Breast epithelium (tissue), 4 donors: ENCODE results near the gene CENPP. TPM values are rescaled to one million over a fixed set of nuclear protein-coding genes. Genes with fewer than 3 reads are reported as not detected.

ENCODE experiments used
- DNase-seq, 2 donors: peaks; one replicate each; pipeline ENCODE4 v3.0.0-alpha.2; 2019; ENCODE audit warnings: low spot score in 2 of 2
- H3K27ac ChIP-seq, 2 donors: fragments of 200-600 bp; sonication (generic) in 1 of 2; one replicate each; pipeline ENCODE4 v1.5.1; 2016 to 2019; ENCODE audit warnings: mild to moderate bottlenecking in 1 of 2
- H3K27me3 ChIP-seq, 2 donors: fragments of 200-600 bp; sonication (generic) in 1 of 2; one replicate each; pipeline versions ENCODE4 v1.5.1 to v1.6.0; 2017 to 2019; ENCODE audit warnings: control low read depth in 1 of 2, mild to moderate bottlenecking in 1 of 2
- H3K36me3 ChIP-seq: fragments of 200-600 bp; one replicate; pipeline ENCODE4 v1.5.1; 2019
- H3K4me1 ChIP-seq, 2 donors: fragments of 200-600 bp; sonication (generic); one replicate each; pipeline ENCODE4 v1.5.1; 2016 to 2019; ENCODE audit warnings: control low read depth in 1 of 2
- H3K4me3 ChIP-seq, 3 donors: fragments of 200-600 bp; sonication (generic); 1 replicate in 2 of 3; 2 replicates in 1 of 3; pipeline ENCODE4 v1.5.1; 2016 to 2019; ENCODE audit warnings: mild to moderate bottlenecking in 3 of 3, moderate library complexity in 2 of 3
- H3K9me3 ChIP-seq, 2 donors: fragments of 200-600 bp; sonication (generic) in 1 of 2; one replicate each; pipeline ENCODE4 v1.5.1; 2016 to 2019; ENCODE audit warnings: control low read depth in 1 of 2
- CTCF ChIP-seq, 3 donors: fragments of 450-650 bp; IDR thresholded peaks; one replicate each; pipeline ENCODE4 v1.5.1; 2016 to 2017; ENCODE audit warnings: antibody characterized with exemption in 3 of 3, mild to moderate bottlenecking in 3 of 3, moderate library complexity in 3 of 3
- POLR2A ChIP-seq: fragments of 450-650 bp; IDR thresholded peaks from one replicate; pipeline ENCODE4 v1.6.1; 2016; ENCODE audit warnings: antibody characterized with exemption, mild to moderate bottlenecking, moderate library complexity
- POLR2AphosphoS5 ChIP-seq, 3 donors: sonication (generic); formaldehyde crosslinking; IDR thresholded peaks; one replicate each; pipeline ENCODE4 v1.6.1; 2017; ENCODE audit warnings: antibody characterized with exemption in 3 of 3
- intact Hi-C: fragments of 100-400 bp; cut with DNase I; formaldehyde crosslinking; loops from one replicate; pipeline ENCODE4 v1.15.1; 2023; ENCODE audit warnings: low total_unique reads
- total RNA-seq, 3 donors: library from RNA; depleted of rRNA; stranded (reverse); fragments of >200 nt; gene quantifications; one replicate each; pipeline ENCODE4 v1.1.0, GENCODE V29; 2016

Gene CENPP
- total RNA-seq, 3 donors from 2014 or later, result 3.9 to 6.1 (median 4.5) TPM

DNA sequence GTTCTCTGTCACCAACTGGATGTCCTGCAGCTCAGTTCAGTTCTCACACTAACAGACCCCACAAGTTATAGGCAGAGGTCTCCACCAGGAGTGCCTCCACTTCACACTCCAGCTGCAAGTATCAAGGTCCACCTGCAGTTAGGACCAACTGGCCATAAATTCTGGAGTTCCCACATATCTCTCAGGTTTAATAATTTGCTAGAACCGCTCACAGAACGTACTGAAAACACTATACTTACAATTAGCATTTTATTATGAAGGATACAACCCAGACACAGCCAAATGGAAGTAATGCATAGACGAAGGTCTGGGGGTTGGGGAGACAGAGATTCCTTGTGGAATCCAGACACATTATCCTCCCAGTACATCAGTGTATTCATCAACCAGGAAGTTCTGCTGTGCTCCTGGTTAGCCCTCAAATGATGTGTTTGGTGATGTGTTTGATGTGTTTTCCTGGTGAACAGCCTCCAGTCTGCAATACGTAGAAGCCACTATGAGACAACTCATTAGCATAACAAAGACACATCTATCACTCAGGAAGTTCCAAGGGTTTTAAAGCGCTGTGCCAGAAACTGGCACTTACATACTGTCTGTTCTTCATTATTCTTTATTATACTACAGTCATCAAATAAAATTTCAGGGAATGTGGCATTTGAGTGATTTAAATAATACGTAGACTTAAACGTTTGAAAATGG, 53.3 kb downstream of the CENPP start:
- TF ChIP-seq POLR2A (no peak), POLR2AphosphoS5 (IDR thresholded peaks at IDR 0.05) (no peak), CTCF (IDR thresholded peaks at IDR 0.05) (no peak)
- peaks cover 0 to 5% of the 10 kb centered on the region in 2 donors for H3K9me3 ChIP-seq
- H3K36me3 ChIP-seq, result no peaks in the 10 kb centered on the region
- no peak overlapping the region for H3K27ac ChIP-seq
- intact Hi-C loops, result no loop called here
- H3K4me3 ChIP-seq, result no peak overlapping the region
- no peaks in the 10 kb centered on the region for H3K27me3 ChIP-seq
- no peaks in the 10 kb centered on the region for H3K4me1 ChIP-seq
- no peak for DNase-seq

DNA sequence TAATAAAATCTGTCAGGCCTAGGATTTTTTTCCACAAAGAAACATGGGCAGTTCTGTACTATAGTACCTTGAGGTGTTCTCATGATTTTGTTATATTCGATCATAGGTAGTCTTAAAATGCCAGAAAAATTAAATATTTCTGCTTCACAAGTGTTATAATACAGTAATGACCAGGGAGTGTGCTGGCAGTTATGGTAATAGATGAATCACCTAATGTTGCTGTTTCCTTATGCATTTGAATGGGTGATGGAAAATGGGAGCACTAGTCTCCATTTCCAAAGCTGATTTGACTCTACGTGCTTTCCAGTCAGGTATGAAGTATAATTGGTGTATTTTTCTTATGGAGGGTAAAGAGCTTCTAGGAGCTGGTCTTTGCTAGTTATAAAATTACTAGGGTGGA, 54.9 kb downstream of the CENPP start:
- H3K36me3 ChIP-seq, result no peaks in the 10 kb centered on the region
- no peak for DNase-seq
- H3K27ac ChIP-seq, result no peak overlapping the region
- no peaks in the 10 kb centered on the region for H3K4me1 ChIP-seq
- no peak overlapping the region for H3K4me3 ChIP-seq
- H3K27me3 ChIP-seq, result no peaks in the 10 kb centered on the region
- no peak for TF ChIP-seq POLR2A
- no peak for TF ChIP-seq POLR2AphosphoS5 (IDR thresholded peaks at IDR 0.05)
- TF ChIP-seq CTCF (IDR thresholded peaks at IDR 0.05), result no peak
- no peaks in the 10 kb centered on the region for H3K9me3 ChIP-seq
- intact Hi-C loops, result no loop called here

DNA sequence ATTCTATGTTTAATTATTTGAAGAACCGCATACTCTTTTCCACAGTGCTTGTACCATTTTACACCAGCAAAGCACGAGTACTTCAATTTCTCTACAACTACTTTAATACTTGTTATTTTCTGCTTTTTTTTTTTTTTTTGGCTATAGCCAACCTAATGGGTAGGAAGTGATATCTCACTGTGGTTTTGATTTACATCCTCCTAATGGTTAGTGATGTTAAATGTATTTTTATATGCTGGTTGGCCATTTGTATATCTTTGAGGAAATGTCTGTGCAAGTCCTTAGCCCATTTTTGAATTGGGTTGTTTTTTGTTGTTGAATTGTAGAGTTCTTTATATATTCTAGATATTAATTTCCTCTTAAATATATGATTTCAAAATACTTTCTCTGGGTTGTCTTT, 56.0 kb downstream of the CENPP start:
- H3K4me1 ChIP-seq, result no peaks in the 10 kb centered on the region
- H3K9me3 ChIP-seq, result no peaks in the 10 kb centered on the region
- TF ChIP-seq POLR2A (no peak), CTCF (IDR thresholded peaks at IDR 0.05) (no peak), POLR2AphosphoS5 (IDR thresholded peaks at IDR 0.05) (no peak)
- intact Hi-C loops, result no loop called here
- DNase-seq, result no peak
- H3K36me3 ChIP-seq, result no peaks in the 10 kb centered on the region
- no peak overlapping the region for H3K4me3 ChIP-seq
- no peak overlapping the region for H3K27ac ChIP-seq
- no peaks in the 10 kb centered on the region for H3K27me3 ChIP-seq

GRCh38 chr9:92384375-92384774, 58.6 kb downstream of the CENPP start:
- intact Hi-C loops, result no loop called here
- no peak for DNase-seq
- Histone ChIP-seq H3K4me1 (no peaks in the 10 kb centered on the region), H3K9me3 (no peaks in the 10 kb centered on the region), H3K27me3 (no peaks in the 10 kb centered on the region), H3K36me3 (no peaks in the 10 kb centered on the region), H3K27ac (no peak overlapping the region), H3K4me3 (no peak overlapping the region)
- TF ChIP-seq CTCF (IDR thresholded peaks at IDR 0.05) (no peak), POLR2AphosphoS5 (IDR thresholded peaks at IDR 0.05) (no peak), POLR2A (no peak)

DNA sequence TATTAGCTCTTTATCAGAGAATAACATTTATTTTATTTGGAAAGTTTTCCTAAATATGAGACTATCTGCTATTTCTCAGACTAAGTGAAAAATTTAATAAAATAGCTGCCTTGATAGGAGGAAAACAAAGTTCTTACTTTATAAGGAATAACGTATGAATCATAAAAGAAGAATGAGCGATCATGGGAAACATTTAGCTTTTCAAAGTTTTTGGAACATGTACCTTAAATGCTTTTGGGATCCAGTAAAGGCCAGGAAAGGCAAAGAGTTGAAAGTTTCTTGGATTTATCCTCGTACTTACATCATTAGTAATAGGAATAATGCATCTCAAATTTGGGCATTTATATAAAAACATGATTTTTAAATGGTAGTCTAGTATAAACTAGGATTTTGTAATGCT, 59.2 kb downstream of the CENPP start:
- Histone ChIP-seq H3K36me3 (no peaks in the 10 kb centered on the region), H3K27ac (no peak overlapping the region), H3K4me3 (no peak overlapping the region), H3K27me3 (no peaks in the 10 kb centered on the region), H3K9me3 (no peaks in the 10 kb centered on the region), H3K4me1 (no peaks in the 10 kb centered on the region)
- DNase-seq, result no peak
- intact Hi-C loops, result no loop called here
- TF ChIP-seq POLR2A (no peak), CTCF (IDR thresholded peaks at IDR 0.05) (no peak), POLR2AphosphoS5 (IDR thresholded peaks at IDR 0.05) (no peak)
